Neuronal stem cell (in vitro differentiated cells): ENCODE measurements around the gene RNU1-3.
"Not testable (repeated sequence)": the region's sequence is repeated elsewhere in the genome, so short reads cannot be mapped to it uniquely, and the experiment has no call there.

Experiments used
- DNase-seq: peaks from one replicate; pipeline ENCODE4 v3.0.0-alpha.2; 2013; ENCODE audit warnings: low spot score
- H2AFZ ChIP-seq: one replicate; pipeline ENCODE4 v1.6.1; 2013; ENCODE audit warnings: mild to moderate bottlenecking, low read length, inconsistent platforms
- H2AK5ac ChIP-seq: 2 replicates; pipeline ENCODE4 v1.6.1; 2013; ENCODE audit warnings: low read depth, mild to moderate bottlenecking, inconsistent platforms, low read length, moderate library complexity, mixed read lengths
- H2BK120ac ChIP-seq: 2 replicates; pipeline ENCODE4 v1.6.1; 2013; ENCODE audit warnings: low read depth, mild to moderate bottlenecking, inconsistent platforms, low read length, moderate library complexity, mixed read lengths
- H2BK12ac ChIP-seq: one replicate; pipeline ENCODE4 v1.6.1; 2013; ENCODE audit warnings: low read length, inconsistent platforms
- H2BK15ac ChIP-seq: 2 replicates; pipeline ENCODE4 v1.6.1; 2013; ENCODE audit warnings: mild to moderate bottlenecking, low read length, inconsistent platforms, mixed read lengths
- H2BK5ac ChIP-seq: one replicate; pipeline ENCODE4 v1.6.1; 2013; ENCODE audit warnings: inconsistent platforms, mild to moderate bottlenecking, low read length, moderate library complexity
- H3K14ac ChIP-seq: one replicate; pipeline ENCODE4 v1.6.1; 2013; ENCODE audit warnings: low read length, inconsistent platforms
- H3K18ac ChIP-seq: 2 replicates; pipeline ENCODE4 v1.6.1; 2013; ENCODE audit warnings: low read length, inconsistent platforms
- H3K23ac ChIP-seq: 2 replicates; pipeline ENCODE4 v1.6.1; 2013; ENCODE audit warnings: low read depth, mild to moderate bottlenecking, mixed read lengths, low read length, inconsistent platforms; ENCODE audit not compliant: poor library complexity
- H3K27ac ChIP-seq: replicated peaks from 3 replicates; pipeline ENCODE4 v1.5.1; 2013; ENCODE audit warnings: low read length, inconsistent platforms
- H3K27me3 ChIP-seq, 3 experiments: 2 replicates each; pipeline ENCODE4 v1.6.1; 2013; ENCODE audit warnings: low read length in 3 of 3, mild to moderate bottlenecking in 2 of 3, inconsistent platforms in 1 of 3, low read depth in 1 of 3, mixed read lengths in 1 of 3, moderate library complexity in 1 of 3; ENCODE audit not compliant: control insufficient read depth in 3 of 3, insufficient read depth in 3 of 3
- H3K36me3 ChIP-seq, 2 donors: replicated peaks in 1 of 2; 2 replicates each; pipeline ENCODE4 v1.6.1; 2013; ENCODE audit warnings: low read length in 2 of 2; ENCODE audit not compliant: control insufficient read depth in 2 of 2, insufficient read depth in 2 of 2
- H3K4ac ChIP-seq: 2 replicates; pipeline ENCODE4 v1.6.1; 2013; ENCODE audit warnings: inconsistent platforms, mild to moderate bottlenecking, low read length, moderate library complexity
- H3K4me1 ChIP-seq, 2 donors: 1 replicate in 1 of 2; 2 replicates in 1 of 2; pipeline ENCODE4 v1.6.1; 2013; ENCODE audit warnings: low read length in 2 of 2, low read depth in 1 of 2; ENCODE audit not compliant: control insufficient read depth in 2 of 2, insufficient read depth in 1 of 2
- H3K4me2 ChIP-seq: one replicate; pipeline ENCODE4 v1.6.1; 2013; ENCODE audit warnings: mild to moderate bottlenecking, low read length, inconsistent platforms; ENCODE audit not compliant: insufficient read depth, poor library complexity, severe bottlenecking
- H3K4me3 ChIP-seq, 2 donors: 2 replicates each; pipeline ENCODE4 v1.5.1; 2013; ENCODE audit warnings: low read length in 2 of 2, mild to moderate bottlenecking in 2 of 2, inconsistent platforms in 1 of 2, moderate library complexity in 1 of 2
- H3K79me1 ChIP-seq: one replicate; pipeline ENCODE4 v1.6.1; 2013; ENCODE audit warnings: low read depth, mild to moderate bottlenecking, inconsistent platforms, low read length, moderate library complexity
- H3K9ac ChIP-seq: one replicate; pipeline ENCODE4 v1.6.1; 2013; ENCODE audit warnings: mild to moderate bottlenecking, low read depth, low read length, inconsistent platforms; ENCODE audit not compliant: poor library complexity
- H3K9me3 ChIP-seq, 2 donors: replicated peaks in 1 of 2; 2 replicates each; pipeline versions ENCODE3 to v1.6.1; 2013; ENCODE audit warnings: low read length in 2 of 2, mild to moderate bottlenecking in 2 of 2, inconsistent platforms in 1 of 2, low read depth in 1 of 2, mixed read lengths in 1 of 2, moderate library complexity in 1 of 2; ENCODE audit not compliant: control insufficient read depth in 2 of 2, insufficient read depth in 1 of 2
- H4K8ac ChIP-seq: one replicate; pipeline ENCODE4 v1.6.1; 2013; ENCODE audit warnings: low read depth, mild to moderate bottlenecking, inconsistent platforms, low read length, moderate library complexity
- H4K91ac ChIP-seq: one replicate; pipeline ENCODE4 v1.6.1; 2013; ENCODE audit warnings: low read length, low read depth, mild to moderate bottlenecking, inconsistent platforms; ENCODE audit not compliant: poor library complexity
- WGBS, 2 donors: extraction: QIAGEN DNeasy Blood & Tissue Kit; methylation state at CpG; one replicate each; pipeline ENCODE4 v1.1.7; 2013; ENCODE audit warnings: missing lambda C conversion rate in 2 of 2, mixed read lengths in 1 of 2; ENCODE audit not compliant: insufficient read length in 2 of 2, insufficient replicate concordance in 1 of 2; ENCODE audit errors: extremely low coverage in 2 of 2; 5-methylcytosine and 5-hydroxymethylcytosine counted together

Gene RNU1-3

GRCh38 chr1:16631248-16632043 is 35.3 kb downstream of the RNU1-3 start:
- Histone ChIP-seq H2BK120ac (peak overlapping the region; percentile 81), H3K9me3 (no peaks in the 10 kb centered on the region), H2BK15ac (peak overlapping the region; percentile 31), H3K4me1 (no peaks in the 10 kb centered on the region), H4K8ac (peak overlapping the region; percentile 24), H2BK12ac (peak overlapping the region; percentile 91), H3K4me2 (no peak overlapping the region), H4K91ac (peak overlapping the region; percentile 56), H3K4ac (peak overlapping the region; percentile 94), H3K27me3 (peaks cover 0 to 3% (median 0%) of the 10 kb centered on the region in 3 experiments), H3K14ac (peak overlapping the region; percentile 22), H3K4me3 (no peak overlapping the region), H3K36me3 (peaks cover 51 to 77% of the 10 kb centered on the region in 2 donors), H3K18ac (peak overlapping the region; percentile 6), H2AK5ac (peak overlapping the region; percentile 72), H3K79me1 (peaks cover 9% of the 10 kb centered on the region), H3K23ac (peak overlapping the region; percentile 61), H2BK5ac (peak overlapping the region; percentile 91), H2AFZ (no peak overlapping the region), H3K27ac (peak overlapping the region; percentile 13), H3K9ac (peak overlapping the region; percentile 87)
- DNase-seq: no peak
- no CpG with 5 or more reads among the region's 20 CpGs for WGBS, 2 donors

- WGBS, 2 donors: no CpG with 5 or more reads among the region's 36 CpGs
- DNase-seq: no peak
- peaks cover 14% of the 10 kb centered on the region for H3K79me1 ChIP-seq
- H3K4ac ChIP-seq: peak overlapping the region; percentile 94
- H4K91ac ChIP-seq: peak overlapping the region; percentile 56
- peak overlapping the region; percentile 13 for H3K27ac ChIP-seq
- H3K4me3 ChIP-seq: no peak overlapping the region
- H2AFZ ChIP-seq: no peak overlapping the region
- H3K14ac ChIP-seq: peak overlapping the region; percentile 22
- peak overlapping the region; percentile 61 for H3K23ac ChIP-seq
- H3K9me3 ChIP-seq: no peaks in the 10 kb centered on the region
- H2AK5ac ChIP-seq: peak overlapping the region; percentile 72
- H4K8ac ChIP-seq: peak overlapping the region; percentile 24
- H3K18ac ChIP-seq: peak overlapping the region; percentile 70
- peak overlapping the region; percentile 91 for H2BK12ac ChIP-seq
- H3K9ac ChIP-seq: peak overlapping the region; percentile 87
- no peaks in the 10 kb centered on the region for H3K4me1 ChIP-seq
- peaks cover 58 to 84% of the 10 kb centered on the region in 2 donors for H3K36me3 ChIP-seq
- peak overlapping the region; percentile 81 for H2BK120ac ChIP-seq
- H2BK15ac ChIP-seq: peak overlapping the region; percentile 31
- H2BK5ac ChIP-seq: peak overlapping the region; percentile 91
- peaks cover 0 to 3% (median 0%) of the 10 kb centered on the region in 3 experiments for H3K27me3 ChIP-seq
- no peak overlapping the region for H3K4me2 ChIP-seq
These were observed 36.0 kb downstream of the RNU1-3 start for GRCh38 chr1:16630661-16631247.

- peak overlapping the region; percentile 10 for H2BK120ac ChIP-seq
- H3K27ac ChIP-seq, H3K9me3 ChIP-seq, H3K4me1 ChIP-seq, DNase-seq, H3K9ac ChIP-seq, H4K91ac ChIP-seq, H2BK12ac ChIP-seq, H3K4me2 ChIP-seq, H2AFZ ChIP-seq, H3K4me3 ChIP-seq, H3K14ac ChIP-seq, H3K4ac ChIP-seq, H4K8ac ChIP-seq, H3K27me3 ChIP-seq, H2BK15ac ChIP-seq: not testable (repeated sequence)
- H3K18ac ChIP-seq: peak overlapping the region; percentile 68
- peaks cover 62 to 88% of the 10 kb centered on the region in 2 donors for H3K36me3 ChIP-seq
- H3K79me1 ChIP-seq: peaks cover 16% of the 10 kb centered on the region
- peak overlapping the region; percentile 91 for H2BK5ac ChIP-seq
- no CpG with 5 or more reads among the region's 21 CpGs for WGBS, 2 donors
- peak overlapping the region; percentile 72 for H2AK5ac ChIP-seq
- H3K23ac ChIP-seq: peak overlapping the region; percentile 15
These were observed 36.7 kb downstream of the RNU1-3 start for GRCh38 chr1:16629916-16630530.
